Upper lobe of right lung (tissue), 1 donor: ENCODE measurements around the gene PLEKHM3. TPM values are rescaled to one million over a fixed set of nuclear protein-coding genes. Genes with fewer than 3 reads are reported as not detected.

ENCODE experiments used
- ATAC-seq: fragments of 200-7000 bp; cut with Tn5 transposase; one replicate; pipeline ENCODE4 v1.9.1; 2020; ENCODE audit warnings: mild to moderate bottlenecking, moderate library complexity
- DNase-seq: peaks from one replicate; pipeline ENCODE4 v3.0.0-alpha.2; 2020
- H3K27ac ChIP-seq: fragments of 200-600 bp; one replicate; pipeline ENCODE4 v1.8.0; 2022
- H3K27me3 ChIP-seq: fragments of 200-600 bp; one replicate; pipeline ENCODE4 v1.8.0; 2022; ENCODE audit warnings: mild to moderate bottlenecking
- H3K36me3 ChIP-seq: fragments of 200-600 bp; one replicate; pipeline ENCODE4 v1.8.0; 2022
- H3K4me1 ChIP-seq: fragments of 200-600 bp; one replicate; pipeline ENCODE4 v1.8.0; 2022
- H3K4me3 ChIP-seq: fragments of 200-600 bp; one replicate; pipeline ENCODE4 v1.8.0; 2022; ENCODE audit warnings: mild to moderate bottlenecking
- H3K9me3 ChIP-seq: fragments of 200-600 bp; one replicate; pipeline ENCODE4 v1.8.0; 2022
- intact Hi-C: fragments of 100-400 bp; cut with DNase I; formaldehyde crosslinking; loops from one replicate; pipeline ENCODE4 v1.11.0; 2022
- total RNA-seq: library from RNA; stranded (reverse); fragmentation: NEBNext Ultra II Directional; extraction: Animal tissue kit (Norgen Biotek cat#: 25700); gene quantifications from one replicate; pipeline ENCODE4 v1.2.1, GENCODE V29; 2021
- TF ChIP-seq, protein P1 (sequence below): fragments of 200-600 bp; IDR thresholded peaks from one replicate; pipeline ENCODE4 v1.8.0; 2022; ENCODE audit warnings: antibody characterized with exemption
- donor health status: DM: no; HTN: yes; CAD: no; lungs with severe emphysema.

Gene PLEKHM3
- total RNA-seq, 1 donor from 2014 or later, result 24.5 TPM

DNA sequence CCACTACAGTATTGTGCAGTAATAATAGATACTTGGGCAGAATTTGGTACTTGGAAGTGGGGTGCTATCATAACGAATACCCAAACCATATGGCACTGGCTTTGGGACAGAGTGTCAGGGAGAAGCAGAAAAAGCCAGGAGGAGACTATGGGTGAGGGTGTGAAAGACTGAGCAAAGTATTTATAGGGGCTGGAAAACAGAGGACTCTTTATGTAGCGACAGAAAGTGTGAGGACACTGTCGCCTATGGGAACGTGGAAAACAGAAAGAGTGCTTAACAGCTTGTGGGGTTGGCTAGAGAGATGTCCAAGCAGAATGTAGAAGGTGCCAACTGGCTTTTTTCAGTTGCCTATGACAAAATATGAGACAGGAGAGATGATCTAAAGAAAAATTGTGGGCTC, 40.7 kb upstream of the PLEKHM3 start:
- H3K27me3 ChIP-seq, result no peaks in the 10 kb centered on the region
- DNase-seq, result no peak
- intact Hi-C loops, result no loop called here
- TF ChIP-seq, protein P1, sequence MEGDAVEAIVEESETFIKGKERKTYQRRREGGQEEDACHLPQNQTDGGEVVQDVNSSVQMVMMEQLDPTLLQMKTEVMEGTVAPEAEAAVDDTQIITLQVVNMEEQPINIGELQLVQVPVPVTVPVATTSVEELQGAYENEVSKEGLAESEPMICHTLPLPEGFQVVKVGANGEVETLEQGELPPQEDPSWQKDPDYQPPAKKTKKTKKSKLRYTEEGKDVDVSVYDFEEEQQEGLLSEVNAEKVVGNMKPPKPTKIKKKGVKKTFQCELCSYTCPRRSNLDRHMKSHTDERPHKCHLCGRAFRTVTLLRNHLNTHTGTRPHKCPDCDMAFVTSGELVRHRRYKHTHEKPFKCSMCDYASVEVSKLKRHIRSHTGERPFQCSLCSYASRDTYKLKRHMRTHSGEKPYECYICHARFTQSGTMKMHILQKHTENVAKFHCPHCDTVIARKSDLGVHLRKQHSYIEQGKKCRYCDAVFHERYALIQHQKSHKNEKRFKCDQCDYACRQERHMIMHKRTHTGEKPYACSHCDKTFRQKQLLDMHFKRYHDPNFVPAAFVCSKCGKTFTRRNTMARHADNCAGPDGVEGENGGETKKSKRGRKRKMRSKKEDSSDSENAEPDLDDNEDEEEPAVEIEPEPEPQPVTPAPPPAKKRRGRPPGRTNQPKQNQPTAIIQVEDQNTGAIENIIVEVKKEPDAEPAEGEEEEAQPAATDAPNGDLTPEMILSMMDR, result no peak
- no peak overlapping the region for H3K4me3 ChIP-seq
- no peak for ATAC-seq
- no peak overlapping the region for H3K27ac ChIP-seq
- H3K4me1 ChIP-seq, result no peaks in the 10 kb centered on the region
- no peaks in the 10 kb centered on the region for H3K9me3 ChIP-seq
- H3K36me3 ChIP-seq, result no peaks in the 10 kb centered on the region

- Histone ChIP-seq H3K27ac (no peak overlapping the region), H3K36me3 (no peaks in the 10 kb centered on the region), H3K9me3 (no peaks in the 10 kb centered on the region), H3K27me3 (no peaks in the 10 kb centered on the region), H3K4me3 (no peak overlapping the region), H3K4me1 (no peaks in the 10 kb centered on the region)
- TF ChIP-seq, protein P1, result no peak
- no peak for DNase-seq
- intact Hi-C loops, result no loop called here
- ATAC-seq, result no peak
Observed at GRCh38 chr2:208065476-208065875, 40.1 kb upstream of the PLEKHM3 start.

- H3K9me3 ChIP-seq, result no peaks in the 10 kb centered on the region
- H3K27ac ChIP-seq, result no peak overlapping the region
- no peaks in the 10 kb centered on the region for H3K36me3 ChIP-seq
- TF ChIP-seq, protein P1, result no peak
- no peaks in the 10 kb centered on the region for H3K27me3 ChIP-seq
- intact Hi-C loops, result no loop called here
- ATAC-seq (no peak), DNase-seq (no peak)
- no peaks in the 10 kb centered on the region for H3K4me1 ChIP-seq
- H3K4me3 ChIP-seq, result no peak overlapping the region
Observed at GRCh38 chr2:208064220-208064961, 39.1 kb upstream of the PLEKHM3 start.

- no peaks in the 10 kb centered on the region for H3K36me3 ChIP-seq
- DNase-seq, result no peak
Observed at GRCh38 chr2:208062961-208063360, 37.6 kb upstream of the PLEKHM3 start.

GRCh38 chr2:208062113-208062512, 36.8 kb upstream of the PLEKHM3 start:
- Histone ChIP-seq H3K4me3 (no peak overlapping the region), H3K27me3 (no peaks in the 10 kb centered on the region), H3K36me3 (no peaks in the 10 kb centered on the region), H3K4me1 (no peaks in the 10 kb centered on the region), H3K27ac (no peak overlapping the region), H3K9me3 (no peaks in the 10 kb centered on the region)
- TF ChIP-seq, protein P1, result peak; percentile 26
- intact Hi-C loops, result no loop called here
- ATAC-seq, result no peak
- no peak for DNase-seq

More at GRCh38 chr2:208062961-208063360, 37.6 kb upstream of the PLEKHM3 start:
- Histone ChIP-seq H3K9me3 (no peaks in the 10 kb centered on the region), H3K27me3 (no peaks in the 10 kb centered on the region), H3K4me3 (no peak overlapping the region), H3K27ac (no peak overlapping the region), H3K4me1 (no peaks in the 10 kb centered on the region)
- TF ChIP-seq, protein P1, result no peak
- intact Hi-C loops, result no loop called here
- no peak for ATAC-seq

- Histone ChIP-seq H3K27ac (no peak overlapping the region), H3K36me3 (no peaks in the 10 kb centered on the region), H3K27me3 (no peaks in the 10 kb centered on the region), H3K4me1 (no peaks in the 10 kb centered on the region), H3K9me3 (no peaks in the 10 kb centered on the region), H3K4me3 (no peak overlapping the region)
- DNase-seq (no peak), ATAC-seq (no peak)
- intact Hi-C loops, result no loop called here
- TF ChIP-seq, protein P1, result no peak
Observed at GRCh38 chr2:208057108-208057507, 31.8 kb upstream of the PLEKHM3 start.
